Left lobe of liver (tissue), 2 donors: ENCODE measurements around the gene NKAIN2. TPM values are rescaled to one million over a fixed set of nuclear protein-coding genes. Genes with fewer than 3 reads are reported as not detected.
"Not testable (repeated sequence)": the region's sequence is repeated elsewhere in the genome, so short reads cannot be mapped to it uniquely, and the experiment has no call there.

Experiments used
- ATAC-seq: fragments of 200-7000 bp; cut with Tn5 transposase; one replicate; pipeline ENCODE4 v1.9.1; 2020; ENCODE audit warnings: mild to moderate bottlenecking, moderate library complexity
- DNase-seq: peaks from one replicate; pipeline ENCODE4 v3.0.0-alpha.2; 2020; ENCODE audit warnings: low spot score
- total RNA-seq: library from RNA; stranded (reverse); gene quantifications from one replicate; pipeline ENCODE4 v1.2.1, GENCODE V29; 2021
- donor health status: DM: no; HTN: no; CAD: no; lungs with moderate emphysema.
- donor health status: DM: no; HTN: yes; CAD: no.

NKAIN2 gene
- total RNA-seq, 1 donor from 2014 or later = not detected

DNA sequence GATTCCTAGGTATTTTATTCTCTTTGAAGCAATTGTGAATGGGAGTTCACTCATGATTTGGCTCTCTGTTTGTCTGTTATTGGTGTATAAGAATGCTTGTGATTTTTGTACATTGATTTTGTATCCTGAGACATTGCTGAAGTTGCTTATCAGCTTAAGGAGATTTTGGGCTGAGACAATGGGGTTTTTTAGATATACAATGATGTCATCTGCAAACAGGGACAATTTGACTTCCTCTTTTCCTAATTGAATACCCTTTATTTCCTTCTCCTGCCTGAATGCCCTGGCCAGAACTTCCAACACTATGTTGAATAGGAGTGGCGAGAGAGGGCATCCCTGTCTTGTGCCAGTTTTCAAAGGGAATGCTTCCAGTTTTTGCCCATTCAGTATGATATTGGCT, 363.6 kb downstream of the NKAIN2 start:
- not testable (repeated sequence) for ATAC-seq, DNase-seq

DNA sequence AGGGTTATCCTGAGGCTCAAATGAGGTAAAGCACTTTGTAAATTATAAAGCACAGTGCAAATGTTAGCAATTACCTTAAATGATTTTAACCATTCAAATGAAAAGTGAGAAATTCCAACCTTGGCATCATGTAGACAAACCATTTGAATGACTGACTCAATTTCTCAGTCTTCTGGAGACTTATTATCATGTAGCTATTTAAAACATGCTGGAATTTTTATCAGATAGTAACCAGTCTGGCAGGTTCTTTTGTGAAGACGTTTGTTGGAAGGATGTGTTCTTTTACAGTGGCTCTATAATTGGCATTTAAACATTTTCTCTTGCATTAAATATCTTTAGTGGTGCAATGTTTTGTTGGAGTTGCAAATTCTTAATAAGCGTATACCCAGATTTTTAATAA, 386.6 kb downstream of the NKAIN2 start:
- ATAC-seq (no peak), DNase-seq (no peak)

DNA sequence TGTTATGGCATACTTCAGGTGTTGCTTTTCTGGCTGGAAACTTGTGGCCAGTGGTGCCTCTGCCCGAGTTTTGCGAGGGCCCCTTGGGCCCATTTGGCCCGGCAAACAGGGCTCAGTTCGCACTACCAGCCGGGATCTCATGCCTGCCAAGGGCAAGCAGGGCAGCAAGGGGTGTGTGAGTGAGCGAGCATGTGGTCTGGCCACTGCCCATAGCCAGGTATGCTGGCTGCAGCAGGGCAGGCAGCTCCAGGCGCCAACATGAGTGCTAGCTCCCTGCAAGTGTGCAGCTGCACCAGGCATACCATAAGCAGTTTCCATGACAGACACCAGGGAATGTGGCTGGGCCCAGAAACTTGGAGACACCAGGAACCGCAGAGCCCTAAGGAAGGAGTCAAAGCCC, 389.5 kb downstream of the NKAIN2 start:
- no peak for ATAC-seq
- DNase-seq = no peak

DNA sequence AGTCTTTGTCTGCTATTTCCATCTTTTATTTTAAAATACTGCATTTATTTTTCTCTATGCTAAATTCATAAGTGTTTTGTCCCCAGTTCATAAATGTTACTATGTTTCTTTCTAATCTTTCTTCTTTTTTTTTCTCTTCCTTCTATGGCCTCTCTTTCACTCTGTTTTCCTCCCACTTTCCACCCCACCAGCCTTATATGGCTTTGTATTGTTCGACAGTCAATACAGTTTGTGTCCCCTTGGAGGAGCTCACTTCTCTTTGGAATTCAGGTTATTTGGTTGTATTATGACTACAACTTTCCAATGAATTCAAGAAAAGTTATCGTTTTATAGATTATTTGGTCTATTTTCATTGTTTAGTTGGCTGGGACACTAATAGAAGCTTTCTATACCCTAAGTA, 393.5 kb downstream of the NKAIN2 start:
- DNase-seq (no peak), ATAC-seq (no peak)

DNA sequence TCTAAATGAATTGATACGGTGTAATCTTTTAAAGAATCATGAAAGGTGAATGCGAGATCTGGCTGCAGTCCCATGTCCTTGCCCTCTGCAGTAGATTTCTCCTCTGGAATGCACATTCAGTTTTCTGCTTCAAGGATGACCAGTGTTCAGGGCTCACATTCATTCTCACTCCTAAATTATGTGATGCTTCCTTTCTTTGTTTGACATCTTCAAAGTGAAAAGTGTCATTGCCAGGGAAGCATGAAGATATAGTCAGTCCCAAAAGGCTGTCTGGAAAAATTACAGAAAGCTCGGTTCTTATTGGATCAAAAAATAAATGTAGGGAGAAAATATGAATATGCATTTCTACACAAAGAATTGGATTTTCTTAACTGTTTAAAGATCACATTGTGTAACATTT, 395.6 kb downstream of the NKAIN2 start:
- no peak for ATAC-seq
- DNase-seq = no peak

DNA sequence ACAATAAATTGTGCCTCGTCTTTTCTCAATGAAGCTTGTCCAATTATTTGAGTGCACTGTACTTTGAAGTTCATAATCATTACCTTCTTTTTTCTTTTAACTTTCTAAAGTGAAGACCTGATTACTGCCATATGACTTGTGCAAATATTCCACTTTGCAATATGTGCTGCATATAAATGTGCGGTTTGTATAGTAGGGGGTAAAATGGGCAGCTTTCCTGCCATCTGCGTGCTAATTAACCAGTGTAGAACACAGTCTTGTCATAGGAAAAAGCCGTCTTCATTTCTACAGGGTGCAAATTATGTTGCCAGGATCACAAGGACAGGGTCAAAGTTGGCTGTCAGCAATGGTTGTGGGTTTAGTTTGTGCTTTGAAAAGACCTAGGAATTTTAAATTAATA, 397.0 kb downstream of the NKAIN2 start:
- ATAC-seq (no peak), DNase-seq (no peak)

DNA sequence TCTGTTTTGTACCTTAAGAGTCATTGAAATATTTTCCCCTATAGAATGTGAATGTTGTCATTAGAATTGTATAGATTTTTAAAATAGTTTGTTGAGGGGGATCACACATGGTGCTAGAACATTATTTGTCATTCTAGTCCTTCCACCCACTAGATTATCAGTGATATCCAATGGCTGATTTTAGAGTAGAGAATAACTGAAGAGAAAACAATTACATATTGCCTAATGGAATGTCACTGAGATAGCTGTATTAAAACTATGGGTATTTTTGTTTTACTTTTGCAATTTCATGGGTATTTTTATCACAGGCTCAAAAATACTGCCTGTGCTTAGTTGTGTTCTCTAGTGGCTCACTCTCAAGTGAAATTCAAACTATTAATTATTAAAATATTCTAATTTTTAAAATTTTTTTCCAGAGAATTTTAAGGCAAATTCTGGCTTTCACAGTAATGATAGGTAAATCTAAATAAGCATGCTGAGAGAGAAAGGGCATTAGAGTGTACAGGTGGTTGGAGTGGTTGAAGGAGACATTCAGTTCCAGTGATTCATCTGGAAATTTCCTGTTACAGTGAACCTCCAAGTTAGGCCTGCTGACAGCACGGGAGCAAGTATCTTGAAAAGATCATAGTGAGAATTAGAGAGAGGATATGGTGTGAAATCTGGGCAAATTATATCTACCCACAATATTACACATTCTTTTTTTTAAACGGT, 399.6 kb downstream of the NKAIN2 start:
- no peak for DNase-seq
- ATAC-seq = no peak

DNA sequence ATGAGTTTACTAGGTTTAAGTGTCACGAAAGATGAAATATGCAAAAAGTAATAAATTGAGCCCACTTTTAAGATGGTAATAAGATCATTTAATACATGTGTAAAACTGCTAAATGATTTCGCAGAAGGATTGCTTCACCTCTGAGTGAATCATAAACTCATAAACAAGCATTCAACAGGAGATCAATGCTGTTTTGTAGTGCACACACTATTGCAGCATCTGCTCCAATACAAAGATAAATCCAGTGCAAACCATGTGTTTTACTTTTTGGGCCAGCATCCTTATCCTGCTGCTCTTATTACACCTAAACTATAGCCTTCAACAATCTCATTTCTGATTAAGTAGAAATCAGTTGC, 400.1 kb downstream of the NKAIN2 start:
- DNase-seq (no peak), ATAC-seq (no peak)

DNA sequence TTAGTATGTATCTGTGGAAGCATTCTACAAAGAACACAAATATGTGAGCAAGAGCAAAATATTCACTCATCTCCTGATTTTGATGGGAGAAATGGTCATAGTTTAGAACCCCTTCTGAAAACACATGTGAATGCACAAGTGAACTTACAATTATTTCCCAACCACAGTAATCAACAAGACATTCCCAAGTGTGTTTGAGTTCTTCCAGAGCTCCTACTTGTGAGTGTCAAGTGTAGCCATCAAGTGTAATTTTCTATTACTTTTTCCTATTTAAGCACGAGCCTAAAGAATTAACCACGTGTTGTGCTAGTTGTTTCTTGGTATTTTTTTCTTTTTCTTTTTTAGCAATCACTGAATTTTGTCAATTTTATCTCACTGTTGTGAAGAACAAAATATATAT, 402.3 kb downstream of the NKAIN2 start:
- ATAC-seq (no peak), DNase-seq (no peak)

DNA sequence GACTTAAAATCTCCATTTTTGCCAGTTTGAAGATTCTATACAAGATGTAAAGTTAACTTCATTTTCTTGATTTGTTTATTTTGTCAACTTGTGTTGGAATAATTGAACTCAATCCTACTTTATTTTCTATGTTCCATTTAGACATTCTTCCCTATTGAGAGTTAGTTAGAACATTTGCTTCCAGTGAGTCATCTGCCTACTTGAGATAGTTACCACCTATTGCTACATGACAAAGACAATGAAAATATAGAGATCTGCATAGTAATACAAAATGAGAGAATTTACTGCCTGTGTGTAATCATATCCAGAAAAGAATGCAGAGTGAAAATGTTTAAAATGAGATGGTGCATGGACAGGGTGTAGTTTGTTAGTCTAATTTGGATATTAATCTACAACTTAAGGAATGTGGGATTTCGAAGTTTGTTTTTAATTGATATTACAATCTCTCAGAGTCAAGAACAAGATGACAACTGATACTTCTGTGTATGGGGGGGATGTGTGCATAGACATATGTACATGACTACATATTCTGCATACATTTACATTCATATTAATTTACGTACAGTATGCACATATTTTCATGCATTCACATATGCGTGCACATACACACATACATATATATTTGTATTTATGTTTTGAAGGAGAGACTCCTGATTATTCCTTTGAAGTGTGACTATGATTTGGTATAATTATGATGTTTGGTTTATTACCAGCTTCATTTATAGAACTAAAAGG, 420.1 kb downstream of the NKAIN2 start:
- ATAC-seq (no peak), DNase-seq (no peak)

DNA sequence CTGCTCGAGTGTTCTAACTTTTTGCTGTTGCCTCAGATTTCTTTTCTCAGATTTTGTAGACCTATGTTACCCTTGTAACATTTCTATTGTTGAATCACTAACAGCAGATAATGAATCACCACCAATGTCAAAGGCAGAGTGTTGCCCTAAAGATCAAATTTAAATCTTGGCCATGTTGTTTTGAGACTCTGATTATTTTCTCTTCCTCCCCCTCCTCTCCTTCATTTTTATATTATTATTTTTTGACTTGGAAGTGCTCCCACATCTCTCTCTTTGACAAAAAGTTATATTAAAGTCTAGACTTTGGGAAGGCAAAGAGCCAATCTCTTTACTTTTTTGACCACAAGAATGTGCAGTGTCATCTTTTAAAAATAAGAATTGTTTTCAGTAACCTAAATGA, 422.7 kb downstream of the NKAIN2 start:
- no peak for DNase-seq
- ATAC-seq = no peak

DNA sequence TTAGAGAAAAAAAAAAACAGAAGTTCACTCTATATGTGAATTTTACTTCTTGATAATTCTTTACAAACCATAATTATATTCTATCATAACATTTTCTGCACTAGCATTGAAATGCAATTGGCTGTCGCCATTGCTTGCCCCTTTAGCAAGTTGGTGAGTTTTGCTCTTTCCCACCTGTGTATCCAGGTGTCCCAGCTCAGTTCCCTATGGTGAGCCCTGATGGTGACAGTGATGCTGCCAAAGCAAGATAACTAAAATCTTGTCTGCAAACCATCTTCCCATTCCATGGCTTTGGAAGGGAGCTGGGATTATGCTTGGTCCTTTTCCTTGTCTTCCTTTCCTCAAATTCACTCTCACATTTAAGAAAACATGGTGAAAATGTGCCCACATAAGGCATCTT, 429.6 kb downstream of the NKAIN2 start:
- ATAC-seq (no peak), DNase-seq (no peak)

DNA sequence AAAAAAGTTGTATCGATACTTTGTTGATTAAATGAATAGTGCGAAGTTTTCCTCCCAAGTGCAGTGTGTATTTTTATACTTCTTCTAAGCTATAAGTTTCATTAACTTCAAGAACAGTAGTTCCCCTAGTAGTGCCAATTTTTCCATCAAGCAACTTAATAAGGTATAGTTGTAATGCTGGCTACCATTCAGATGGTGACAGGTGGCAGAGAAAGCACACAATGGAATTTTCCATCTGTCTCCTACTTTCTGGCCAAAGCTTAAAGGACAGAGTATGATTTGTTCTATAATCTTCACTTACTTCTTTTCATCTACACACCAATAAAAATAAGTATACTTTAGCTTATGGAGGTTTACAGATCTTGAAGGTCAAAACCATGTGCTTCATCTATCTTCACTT, 431.1 kb downstream of the NKAIN2 start:
- ATAC-seq (no peak), DNase-seq (no peak)

DNA sequence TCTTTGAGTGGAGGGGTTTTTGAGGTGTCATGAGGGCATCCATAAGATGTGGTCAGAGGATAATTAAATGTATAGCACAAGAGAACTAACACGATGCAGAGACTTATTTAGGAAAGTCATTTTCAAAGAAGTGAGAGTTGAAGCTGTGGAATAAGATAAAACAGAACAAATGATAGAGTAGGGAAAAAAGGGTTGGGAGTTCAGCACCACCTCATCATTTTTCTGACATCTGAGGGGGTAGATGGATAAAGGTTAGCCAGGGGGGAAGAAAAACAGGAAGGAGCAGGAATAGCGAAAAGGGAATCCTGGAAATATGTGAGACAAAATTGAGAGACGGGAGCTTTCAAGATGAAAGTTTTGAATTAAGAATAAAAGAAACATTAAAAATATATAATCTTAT, 434.2 kb downstream of the NKAIN2 start:
- DNase-seq = no peak
- ATAC-seq = no peak

DNA sequence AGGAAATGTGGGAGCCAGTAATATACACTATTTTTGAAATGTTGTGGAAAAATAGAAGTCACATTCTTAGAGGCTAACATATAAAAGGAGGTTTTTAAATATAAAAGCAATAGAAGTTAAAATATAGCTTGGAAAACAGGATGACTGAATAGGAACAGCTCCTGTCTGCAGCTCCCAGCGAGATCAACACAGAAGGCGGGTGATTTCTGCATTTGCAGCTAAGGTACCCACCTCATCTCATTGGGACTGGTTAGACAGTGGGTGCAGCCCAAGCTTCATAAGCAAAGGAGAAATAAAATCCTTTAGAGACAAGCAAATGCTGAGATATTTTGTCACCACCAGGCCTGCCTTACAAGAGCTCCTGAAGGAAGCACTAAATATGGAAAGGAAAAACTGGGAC, 434.7 kb downstream of the NKAIN2 start:
- not testable (repeated sequence) for ATAC-seq, DNase-seq

DNA sequence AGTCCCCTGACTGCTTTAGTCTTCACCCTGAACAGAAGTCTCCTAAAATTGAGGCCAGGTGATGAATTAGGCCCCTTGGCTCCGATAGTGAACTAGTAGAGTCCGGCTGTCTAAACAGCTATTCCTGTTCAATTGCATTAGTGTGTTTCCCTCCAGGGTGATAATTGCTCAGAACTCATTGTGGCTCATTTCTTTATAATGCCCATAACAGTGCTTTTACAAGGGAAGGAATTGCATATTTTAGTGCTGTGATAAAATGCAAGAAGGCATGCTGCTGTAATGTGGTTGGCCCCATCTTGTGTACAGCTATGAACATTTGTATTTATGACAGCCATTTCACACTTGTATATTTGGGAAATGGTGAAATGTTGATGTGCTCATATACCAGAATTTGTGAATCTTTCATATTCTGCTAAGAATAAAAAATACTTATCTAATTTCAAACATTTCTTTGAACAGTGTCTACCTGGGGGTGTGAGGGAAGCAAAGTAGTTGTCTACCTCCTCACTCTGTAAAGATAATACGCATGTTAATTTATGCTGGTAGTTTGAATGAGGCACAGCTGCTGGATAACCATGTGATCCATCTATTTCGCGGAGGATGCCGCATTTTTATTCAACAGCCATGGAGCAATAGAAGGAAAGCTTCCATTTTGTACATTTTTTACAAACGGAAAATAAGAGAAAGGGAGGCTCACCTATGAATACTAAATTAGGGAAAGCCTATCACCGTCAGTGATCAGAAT, 451.4 kb downstream of the NKAIN2 start:
- no peak for ATAC-seq
- no peak for DNase-seq

DNA sequence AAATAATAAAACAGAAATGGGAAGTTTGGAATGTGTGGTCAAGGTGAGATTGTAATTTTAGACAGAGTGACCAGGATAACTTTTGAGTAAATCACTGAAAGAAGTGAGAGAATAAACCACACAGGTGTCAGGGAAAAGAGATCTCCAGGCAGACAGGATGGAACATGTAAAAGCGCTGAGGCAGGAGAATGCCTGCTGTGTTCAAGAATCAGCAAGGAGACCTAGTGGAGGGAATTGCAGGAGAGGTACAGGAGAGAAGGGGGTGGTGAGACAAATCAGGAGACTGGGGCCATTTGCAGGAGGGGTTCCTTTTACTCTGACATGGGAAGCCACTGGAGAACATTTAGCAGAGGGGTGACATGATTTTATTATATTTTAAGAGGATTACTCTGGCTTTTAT, 456.7 kb downstream of the NKAIN2 start:
- ATAC-seq (no peak), DNase-seq (no peak)

DNA sequence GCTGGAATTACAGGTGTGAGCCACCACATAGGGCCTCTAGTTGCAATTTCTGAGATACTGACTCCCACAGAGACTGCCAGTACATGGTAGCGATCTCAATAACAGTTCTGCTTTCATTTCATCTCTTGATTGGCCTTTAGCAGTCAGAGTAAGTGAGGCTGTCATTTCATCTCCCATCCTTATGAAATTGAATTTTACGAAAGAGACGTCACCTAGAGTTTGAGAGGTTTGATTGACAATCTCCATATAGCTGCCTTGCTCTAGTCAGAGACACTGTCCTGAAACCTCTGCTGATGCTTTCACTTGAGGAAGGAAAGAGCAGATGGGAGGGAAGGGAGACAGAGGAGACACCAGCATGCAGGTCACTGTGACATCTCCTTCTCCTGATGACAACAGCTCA, 466.1 kb downstream of the NKAIN2 start:
- no peak for DNase-seq

DNA sequence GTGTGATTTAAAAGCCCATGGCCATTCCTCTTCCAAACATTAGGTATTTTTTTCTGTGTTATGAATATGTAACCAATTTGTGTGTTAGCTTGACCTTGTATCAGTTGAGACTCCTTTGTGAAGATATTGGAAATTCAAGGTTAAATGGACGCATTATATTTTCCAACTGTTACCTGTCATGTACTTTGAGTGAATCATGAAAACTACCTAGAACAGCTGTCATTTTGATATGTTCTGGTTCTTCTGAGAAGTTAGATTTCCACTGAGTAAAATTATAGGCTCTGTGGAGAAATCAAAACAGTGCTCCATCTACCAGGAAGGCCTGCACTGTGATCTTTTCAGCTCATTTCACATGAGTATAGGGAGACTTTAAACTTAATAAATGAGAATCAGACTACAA, 470.0 kb downstream of the NKAIN2 start:
- ATAC-seq = no peak
- DNase-seq = no peak

More for the DNA sequence above, 466.1 kb downstream of the NKAIN2 start:
- no peak for ATAC-seq

DNA sequence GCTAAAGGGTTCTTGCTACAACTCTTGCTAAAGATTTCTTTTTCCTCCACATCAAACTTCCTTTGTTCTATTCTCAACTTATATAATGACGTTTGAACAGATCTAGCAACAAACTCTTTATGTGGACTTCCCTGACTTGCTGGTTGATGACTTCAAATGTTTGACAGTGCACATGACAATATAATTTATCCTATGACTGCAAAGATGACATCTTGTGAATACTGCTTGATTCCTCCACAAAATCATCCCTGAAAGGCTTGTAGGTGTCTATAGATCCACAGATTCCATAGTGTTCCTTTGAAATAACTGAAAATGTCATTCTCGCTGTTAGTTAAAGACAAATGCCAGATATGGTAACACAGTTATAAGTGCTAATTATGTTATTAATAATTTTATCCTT, 478.9 kb downstream of the NKAIN2 start:
- ATAC-seq = no peak
- DNase-seq = no peak

DNA sequence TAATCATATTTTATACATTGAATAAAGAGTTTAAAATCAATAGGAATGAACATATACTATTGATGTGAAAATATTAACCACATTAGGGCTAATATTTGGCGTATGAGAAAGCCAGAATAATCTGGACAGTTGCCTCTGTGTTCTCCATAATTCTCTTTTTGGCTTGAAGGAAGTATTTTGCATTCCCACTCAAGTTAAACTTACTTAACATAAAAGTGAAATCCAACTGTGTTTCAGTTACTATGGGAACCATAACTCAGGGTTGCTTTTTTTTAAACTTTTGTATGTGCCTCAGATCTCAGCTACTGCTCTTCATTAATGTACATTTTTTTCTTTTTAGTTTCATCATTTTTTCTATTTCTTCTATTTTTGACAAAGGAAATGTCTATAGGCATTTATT, 479.8 kb downstream of the NKAIN2 start:
- ATAC-seq = no peak
- DNase-seq = no peak

DNA sequence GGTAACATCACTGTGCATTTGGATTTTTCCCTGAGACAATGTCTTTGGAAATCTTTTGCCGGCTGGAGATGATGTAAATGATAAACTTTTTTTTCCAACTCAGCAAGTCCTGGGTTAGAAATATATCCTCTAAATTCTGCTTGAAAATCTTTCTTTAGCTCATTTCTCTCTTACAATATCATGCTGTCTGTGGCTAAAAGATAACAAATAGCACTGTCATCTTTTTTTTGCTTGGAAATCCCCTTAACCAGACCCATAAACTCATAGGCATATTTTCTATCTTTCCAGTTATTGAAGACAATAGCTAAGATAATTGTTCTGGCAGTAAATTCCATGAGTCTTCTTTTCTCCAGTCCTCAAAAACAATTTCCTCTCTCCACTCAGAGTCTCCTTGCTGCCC, 481.5 kb downstream of the NKAIN2 start:
- DNase-seq (no peak), ATAC-seq (no peak)
